DMS53 treated with DMSO at 0.1 percent for 48 hours (cell line): Measurements from ENCODE around the gene TRERF1.
"Not testable (repeated sequence)": the region's sequence is repeated elsewhere in the genome, so short reads cannot be mapped to it uniquely, and the experiment has no call there.

Experiments
- DNase-seq: peaks from one replicate; lab custom pipeline; 2025; ENCODE audit not compliant: unreplicated experiment; lab: John Stamatoyannopoulos, UW

TRERF1 gene

GRCh38 chr6:42452171-42453030 is 675 bp upstream of the TRERF1 start:
- peak; percentile 80 for DNase-seq

- no peak for DNase-seq
Observed at GRCh38 chr6:42450477-42451332, 1.0 kb downstream of the TRERF1 start.

- no peak for DNase-seq
Observed at GRCh38 chr6:42449917-42450476, 1.7 kb downstream of the TRERF1 start.

- DNase-seq, result no peak
Observed at GRCh38 chr6:42448927-42449659, 2.6 kb downstream of the TRERF1 start.

- DNase-seq, result no peak
Observed at GRCh38 chr6:42448391-42448790, 3.3 kb downstream of the TRERF1 start.

- no peak for DNase-seq
Observed at GRCh38 chr6:42446996-42447395, 4.7 kb downstream of the TRERF1 start.

- no peak for DNase-seq
Observed at GRCh38 chr6:42446370-42446769, 5.4 kb downstream of the TRERF1 start.

- not testable (repeated sequence) for DNase-seq
Observed at GRCh38 chr6:42445955-42446354, 5.8 kb downstream of the TRERF1 start.

GRCh38 chr6:42443312-42444060 is 8.2 kb downstream of the TRERF1 start:
- DNase-seq, result no peak

- no peak for DNase-seq
Observed at GRCh38 chr6:42441697-42442081, 10.0 kb downstream of the TRERF1 start.

- DNase-seq, result no peak
Observed at GRCh38 chr6:42440778-42441696, 10.7 kb downstream of the TRERF1 start.

- no peak for DNase-seq
Observed at GRCh38 chr6:42440027-42440426, 11.7 kb downstream of the TRERF1 start.

GRCh38 chr6:42436825-42437224 is 14.9 kb downstream of the TRERF1 start:
- DNase-seq, result no peak

- DNase-seq, result no peak
Observed at GRCh38 chr6:42434237-42434636, 17.5 kb downstream of the TRERF1 start.

GRCh38 chr6:42433409-42433808 is 18.3 kb downstream of the TRERF1 start:
- DNase-seq, result no peak

GRCh38 chr6:42431877-42432276 is 19.8 kb downstream of the TRERF1 start:
- DNase-seq, result no peak

GRCh38 chr6:42431356-42431755 is 20.4 kb downstream of the TRERF1 start:
- no peak for DNase-seq

- no peak for DNase-seq
Observed at GRCh38 chr6:42429836-42430235, 21.9 kb downstream of the TRERF1 start.

GRCh38 chr6:42429042-42429585 is 22.6 kb downstream of the TRERF1 start:
- DNase-seq, result no peak
